ENCODE data around the gene THAP5. TPM values are rescaled to one million over a fixed set of nuclear protein-coding genes. Genes with fewer than 3 reads are reported as not detected.

Gene THAP5
- total RNA-seq, 1 experiment from 2014 or later: 24.6 TPM

GRCh38 chr7:108529341-108529740, 40.2 kb downstream of the THAP5 start:
- Histone ChIP-seq H3K4me3 (ENCODE audit: low read depth in 2 of 2, low read length in 2 of 2) (no peak overlapping the region), H3K27me3 (ENCODE audit: control insufficient read depth, insufficient read depth, low read length) (no peaks in the 10 kb centered on the region), H3K36me3 (ENCODE audit: control insufficient read depth, insufficient read depth, low read length) (peaks cover 2% of the 10 kb centered on the region; the same call in 1 of the 2 replicates), H3K27ac (ENCODE audit: low read length) (no peak overlapping the region), H3K4me1 (ENCODE audit: control insufficient read depth, insufficient read depth, low read length) (peaks cover 8% of the 10 kb centered on the region), H3K9me3 (ENCODE audit: control insufficient read depth, insufficient read depth, low read depth, low read length) (no peaks in the 10 kb centered on the region)
- in situ Hi-C loops (cut with HindIII; ENCODE audit: low pct_unique_long_range_greater_than_20kb, low sequenced_read_pairs): no loop called here
- no peak for ATAC-seq
- ChIA-PET CTCF (no interaction called here), POLR2A (no interaction called here)
- no peak for TF ChIP-seq TCF7L2 (IDR thresholded peaks at IDR 0.05; ENCODE audit: low read depth, low read length)
- no peak for TF ChIP-seq CTCF (IDR thresholded peaks at IDR 0.05)
- TF ChIP-seq SIN3A (IDR thresholded peaks at IDR 0.05; ENCODE audit: borderline replicate concordance, insufficient read depth, low read depth, low read length): no peak
- DNase-seq (ENCODE audit: low read depth, low spot score): no peak
- intact Hi-C loops (cut with micrococcal nuclease; ENCODE audit: unreplicated experiment): loop anchor here (5.0 kb wide), 1 partner anchor 38 kb away; the partner anchor contains the start of genes DNAJB9 and THAP5
- no TSS peak for BruUV-seq (replicated peaks)

- ATAC-seq (no peak), DNase-seq (ENCODE audit: low read depth, low spot score) (no peak)
- Histone ChIP-seq H3K4me1 (ENCODE audit: control insufficient read depth, insufficient read depth, low read length) (peaks cover 18% of the 10 kb centered on the region), H3K27ac (ENCODE audit: low read length) (no peak overlapping the region), H3K27me3 (ENCODE audit: control insufficient read depth, insufficient read depth, low read length) (no peaks in the 10 kb centered on the region), H3K36me3 (ENCODE audit: control insufficient read depth, insufficient read depth, low read length) (peaks cover 2% of the 10 kb centered on the region; the same call in 1 of the 2 replicates), H3K4me3 (ENCODE audit: low read depth in 2 of 2, low read length in 2 of 2) (no peak overlapping the region), H3K9me3 (ENCODE audit: control insufficient read depth, insufficient read depth, low read depth, low read length) (no peaks in the 10 kb centered on the region)
- BruUV-seq (replicated peaks): no TSS peak
- TF ChIP-seq SIN3A (IDR thresholded peaks at IDR 0.05; ENCODE audit: borderline replicate concordance, insufficient read depth, low read depth, low read length) (no peak), REST (IDR thresholded peaks at IDR 0.05; ENCODE audit: insufficient read depth in 1 of 2, low read depth in 2 of 2, low read length in 1 of 2) (no peak), TCF7L2 (IDR thresholded peaks at IDR 0.05; ENCODE audit: low read depth, low read length) (no peak), POLR2AphosphoS5 (IDR thresholded peaks at IDR 0.05; ENCODE audit: low read depth, low read length) (no peak), CTCF (IDR thresholded peaks at IDR 0.05) (no peak)
- ChIA-PET POLR2A (no interaction called here), CTCF (no interaction called here)
- intact Hi-C loops (cut with micrococcal nuclease; ENCODE audit: unreplicated experiment) (loop anchor here (5.0 kb wide), 1 partner anchor 39 kb away; the partner anchor contains the start of genes DNAJB9 and THAP5), in situ Hi-C loops (cut with HindIII; ENCODE audit: low pct_unique_long_range_greater_than_20kb, low sequenced_read_pairs) (no loop called here)
These were observed 41.3 kb downstream of the THAP5 start for GRCh38 chr7:108528183-108528712.

Measured in Panc1 (cell line).